GM18861 (cell line): ENCODE measurements around the gene CNGB1.
"Not testable (repeated sequence)": the region's sequence is repeated elsewhere in the genome, so short reads cannot be mapped to it uniquely, and the experiment has no call there.

Source experiments
- ATAC-seq: cut with Tn5 transposase; IDR thresholded peaks from one replicate; pipeline ENCODE4 v1.9.1; 2021; ENCODE audit not compliant: unreplicated experiment

Gene CNGB1

DNA sequence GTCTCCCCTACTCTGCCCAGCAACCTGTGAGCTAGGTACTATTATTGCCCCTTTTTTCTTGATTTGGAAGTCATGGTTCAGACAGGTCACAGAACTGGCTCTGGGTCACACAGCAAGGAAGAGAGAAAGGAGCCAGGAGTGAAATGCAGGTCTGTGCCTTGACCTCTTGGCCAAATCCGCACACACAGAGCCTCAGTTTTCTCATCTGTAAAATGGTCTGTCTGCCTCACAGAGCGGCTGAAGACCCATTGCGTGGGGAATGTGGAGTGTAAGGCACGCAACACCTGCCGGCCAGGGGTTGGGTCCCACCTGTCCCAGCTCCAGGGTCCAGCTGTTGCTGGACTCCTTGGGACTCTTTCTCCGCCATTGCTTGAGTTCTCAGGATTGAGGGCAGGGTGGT is 32.4 kb downstream of the CNGB1 start:
- no peak for ATAC-seq

DNA sequence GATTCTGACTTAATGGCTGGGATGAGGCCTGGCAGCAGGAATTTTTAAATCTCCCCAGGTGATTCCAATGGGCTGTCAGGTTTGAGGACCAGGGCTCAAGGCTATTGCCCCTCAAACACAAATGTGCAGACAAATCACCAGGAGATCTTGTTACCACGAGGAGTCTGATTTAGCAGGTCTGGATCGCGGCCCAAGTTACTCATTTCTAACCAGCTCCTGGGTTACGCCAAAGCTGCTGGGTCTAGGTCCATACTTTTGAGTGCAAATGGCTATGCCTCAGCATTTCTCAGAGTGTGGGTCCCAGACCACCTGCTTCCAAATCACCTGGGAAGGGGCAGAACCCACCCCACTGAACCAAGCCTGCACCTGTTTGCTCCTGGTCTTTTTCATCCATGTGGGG is 33.1 kb downstream of the CNGB1 start:
- no peak for ATAC-seq

GRCh38 chr16:57935904-57936303 is 35.0 kb downstream of the CNGB1 start:
- ATAC-seq, result no peak

DNA sequence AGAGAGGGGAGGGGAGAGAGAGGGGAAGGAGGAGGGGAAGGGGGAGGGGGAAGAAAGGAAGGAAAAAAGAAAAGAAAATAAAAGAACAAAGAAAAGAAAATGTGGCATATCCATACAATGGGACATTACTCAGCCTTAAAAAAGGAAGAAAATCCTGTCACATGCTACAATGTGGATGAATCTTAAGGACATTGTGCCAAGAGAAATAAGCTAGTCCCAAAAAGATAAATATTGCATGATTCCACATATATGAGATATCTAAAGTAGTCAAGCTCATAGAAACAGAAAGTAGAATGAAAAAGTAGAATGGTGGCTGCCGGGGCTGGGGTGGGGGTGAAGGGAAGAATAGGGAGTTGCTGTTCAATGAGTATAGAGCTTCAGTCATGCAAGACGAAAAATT is 40.4 kb downstream of the CNGB1 start:
- ATAC-seq, result no peak

- ATAC-seq, result no peak
Observed at GRCh38 chr16:57929250-57929649, 41.7 kb downstream of the CNGB1 start.

GRCh38 chr16:57926041-57926440 is 44.9 kb downstream of the CNGB1 start:
- ATAC-seq, result no peak

DNA sequence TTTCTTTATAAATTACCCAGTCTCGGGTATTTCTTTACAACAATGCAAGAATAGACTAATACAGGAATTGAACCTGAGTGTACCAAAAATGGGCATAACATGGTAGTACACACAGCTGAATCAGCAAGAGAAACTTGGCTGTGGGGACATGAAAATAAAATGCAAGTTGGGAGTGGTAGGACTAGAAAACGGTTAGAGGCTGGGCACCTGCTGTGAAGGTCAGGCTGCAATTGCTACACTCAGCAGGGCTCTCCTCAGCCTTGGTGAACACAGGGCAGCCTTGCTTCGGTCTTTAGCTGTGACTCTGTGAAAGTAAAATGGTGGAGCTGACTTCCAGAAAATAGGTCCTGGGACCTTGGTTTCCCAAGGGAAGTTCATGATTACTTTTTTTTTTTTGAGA is 45.6 kb downstream of the CNGB1 start:
- ATAC-seq, result no peak

GRCh38 chr16:57924514-57924913 is 46.4 kb downstream of the CNGB1 start:
- no peak for ATAC-seq

GRCh38 chr16:57923841-57924240 is 47.1 kb downstream of the CNGB1 start:
- ATAC-seq, result no peak

- ATAC-seq, result no peak
Observed at GRCh38 chr16:57923418-57923817, 47.5 kb downstream of the CNGB1 start.

DNA sequence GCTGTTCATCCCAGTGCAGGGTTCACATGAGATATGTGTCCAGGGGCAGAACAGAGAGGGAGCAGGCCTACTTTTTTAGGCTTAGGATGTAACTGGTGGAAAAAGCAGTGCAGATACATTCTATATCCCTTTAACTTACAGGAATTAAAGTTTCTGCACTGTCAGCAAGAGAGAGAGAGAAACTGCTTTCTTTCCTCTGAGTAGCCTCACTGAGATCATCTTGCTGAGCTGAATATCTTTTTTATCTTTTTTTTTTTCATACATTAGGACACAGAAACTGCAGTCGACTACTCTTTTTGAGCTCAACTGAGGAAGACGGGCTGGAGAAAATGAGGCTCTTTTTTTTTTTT is 50.1 kb downstream of the CNGB1 start:
- ATAC-seq, result no peak

DNA sequence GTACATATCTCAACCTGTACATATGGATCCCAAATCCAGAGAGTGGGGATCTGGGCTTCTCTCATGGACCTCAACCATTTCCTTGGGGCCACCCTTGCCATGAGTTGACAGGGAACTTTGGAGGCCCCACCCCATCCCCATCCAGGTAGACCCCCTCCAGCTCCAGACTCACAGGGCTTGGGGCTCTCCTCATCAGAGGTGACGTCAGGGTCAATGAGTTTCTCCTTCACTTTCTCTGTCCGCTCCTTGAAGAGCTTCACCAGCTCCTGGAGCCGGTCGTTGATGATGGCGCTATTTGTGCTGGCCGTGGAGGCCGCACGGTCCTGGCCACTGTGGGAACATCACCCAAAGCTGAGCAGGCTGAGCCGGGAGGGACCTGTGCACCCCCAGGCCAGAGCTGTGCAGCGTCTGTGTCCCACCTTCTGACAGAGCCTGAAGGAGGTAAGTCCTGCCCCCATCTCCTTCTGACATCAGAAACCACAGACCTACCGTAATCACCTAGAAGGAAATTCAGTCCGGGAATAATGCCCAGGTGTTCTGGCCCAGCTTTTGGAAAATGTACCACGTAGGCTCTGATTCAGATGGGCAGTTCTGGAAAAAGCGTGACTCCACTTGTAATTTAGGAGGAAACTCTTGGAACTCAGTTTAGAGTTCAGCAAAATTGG is 50.6 kb downstream of the CNGB1 start:
- no peak for ATAC-seq

DNA sequence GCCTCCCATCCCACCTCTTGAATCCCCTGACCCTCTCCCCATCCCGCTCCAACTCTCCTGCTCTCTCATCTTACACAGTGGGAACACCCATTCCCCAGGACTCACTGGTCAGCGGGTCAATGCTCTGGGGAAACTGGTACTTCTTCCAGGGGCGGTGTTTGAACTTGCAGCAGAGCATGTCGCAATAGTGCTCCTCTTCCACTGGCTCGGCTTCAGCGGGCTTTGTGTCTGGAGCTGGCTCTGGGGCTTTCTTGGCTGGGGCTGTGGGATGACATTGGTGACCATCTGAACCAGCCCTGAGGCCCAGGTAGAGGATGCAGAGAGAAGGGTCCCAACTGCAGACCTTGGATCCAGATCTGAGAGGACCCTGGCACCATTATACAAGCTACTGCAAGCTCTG is 51.9 kb downstream of the CNGB1 start:
- ATAC-seq, result no peak

GRCh38 chr16:57918444-57918843 is 52.5 kb downstream of the CNGB1 start:
- ATAC-seq, result no peak

DNA sequence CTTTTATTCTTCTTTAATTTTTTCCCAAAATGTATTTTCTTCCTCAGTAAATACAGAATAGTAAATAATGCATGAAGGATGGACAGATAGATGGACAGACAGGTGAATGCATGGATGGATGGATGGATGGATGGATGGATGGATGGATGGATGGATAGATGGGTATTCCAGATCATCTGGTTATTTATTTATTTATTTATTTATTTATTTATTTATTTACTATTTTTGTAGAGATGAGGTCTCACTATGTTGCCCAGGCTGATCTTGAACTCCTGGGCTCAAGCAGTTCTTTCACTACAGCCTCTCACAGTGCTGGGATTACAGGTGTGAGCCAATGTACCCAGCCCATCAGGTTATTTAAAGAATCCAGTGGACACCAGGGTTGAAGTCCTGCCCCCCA is 53.0 kb downstream of the CNGB1 start:
- ATAC-seq, result not testable (repeated sequence)

GRCh38 chr16:57917489-57917888 is 53.4 kb downstream of the CNGB1 start:
- not testable (repeated sequence) for ATAC-seq

DNA sequence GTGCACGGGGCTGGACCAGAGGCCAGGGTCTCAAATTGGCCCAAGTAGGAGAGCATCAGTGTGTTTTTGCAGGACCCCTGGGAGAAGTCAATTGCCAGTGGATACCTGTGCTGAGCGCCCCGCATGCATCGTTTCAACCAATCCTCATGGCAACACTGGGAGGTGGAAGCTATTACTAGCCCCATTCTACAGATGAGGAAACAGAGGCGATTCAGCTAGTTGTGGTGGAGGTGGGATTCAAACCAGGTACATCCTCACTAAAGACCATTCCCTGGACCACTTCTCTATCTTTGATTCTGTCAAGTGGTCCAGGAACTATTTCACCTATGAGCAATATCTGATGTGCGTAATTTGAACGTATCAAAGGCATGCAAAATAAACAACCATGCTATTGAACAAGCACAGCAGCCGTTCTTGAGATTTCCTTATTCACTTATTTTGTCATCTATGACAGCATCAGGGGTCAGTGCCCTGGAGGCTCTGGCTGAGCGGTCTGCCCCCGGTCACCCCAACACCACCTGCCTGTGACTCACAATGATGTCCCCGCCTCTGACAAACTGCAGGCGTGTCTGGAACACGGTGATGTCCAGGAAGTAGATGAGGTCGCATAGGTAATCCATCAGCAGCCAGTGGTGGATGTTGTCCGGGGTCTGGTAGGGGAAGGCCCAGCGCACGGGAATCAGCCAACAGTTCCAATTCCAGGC is 54.0 kb downstream of the CNGB1 start:
- ATAC-seq, result no peak

GRCh38 chr16:57915811-57916488 is 55.0 kb downstream of the CNGB1 start:
- no peak for ATAC-seq

DNA sequence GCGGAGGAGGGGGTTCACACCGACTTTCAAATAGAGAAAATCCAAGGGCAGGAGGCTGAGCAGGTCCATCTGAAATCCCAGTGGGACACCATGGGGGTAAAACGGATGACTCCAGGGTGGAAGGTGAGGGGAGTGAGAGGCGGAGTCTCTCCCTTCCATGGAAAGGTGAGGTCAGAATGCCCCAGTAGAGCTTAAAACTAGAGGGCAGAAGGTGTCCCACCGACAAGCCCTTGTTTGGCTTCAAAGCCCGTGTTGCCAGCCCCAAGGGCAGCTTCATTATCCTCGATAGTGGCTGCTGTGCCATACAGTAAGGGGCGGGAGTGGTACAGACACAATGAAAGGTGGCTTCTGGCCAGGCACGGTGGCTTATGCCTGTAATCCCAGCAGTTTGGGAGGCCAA is 55.7 kb downstream of the CNGB1 start:
- no peak for ATAC-seq

GRCh38 chr16:57914244-57915173 is 56.4 kb downstream of the CNGB1 start:
- no peak for ATAC-seq

GRCh38 chr16:57912529-57913260 is 58.2 kb downstream of the CNGB1 start:
- ATAC-seq, result no peak
